GM15510 (cell line): ENCODE data around the gene C17orf75.

ENCODE experiments used
- POLR2A ChIP-seq: IDR thresholded peaks from 3 replicates; pipeline ENCODE4 v1.6.1; 2011; ENCODE audit warnings: borderline replicate concordance; ENCODE audit not compliant: insufficient read length; ENCODE audit errors: extremely low read depth

Gene C17orf75

GRCh38 chr17:32320847-32321246 lies 21.1 kb downstream of the C17orf75 start:
- no peak for TF ChIP-seq POLR2A

- TF ChIP-seq POLR2A = no peak
Observed at GRCh38 chr17:32319548-32319905, 22.4 kb downstream of the C17orf75 start.

GRCh38 chr17:32318071-32318470 lies 23.9 kb downstream of the C17orf75 start:
- no peak for TF ChIP-seq POLR2A

DNA sequence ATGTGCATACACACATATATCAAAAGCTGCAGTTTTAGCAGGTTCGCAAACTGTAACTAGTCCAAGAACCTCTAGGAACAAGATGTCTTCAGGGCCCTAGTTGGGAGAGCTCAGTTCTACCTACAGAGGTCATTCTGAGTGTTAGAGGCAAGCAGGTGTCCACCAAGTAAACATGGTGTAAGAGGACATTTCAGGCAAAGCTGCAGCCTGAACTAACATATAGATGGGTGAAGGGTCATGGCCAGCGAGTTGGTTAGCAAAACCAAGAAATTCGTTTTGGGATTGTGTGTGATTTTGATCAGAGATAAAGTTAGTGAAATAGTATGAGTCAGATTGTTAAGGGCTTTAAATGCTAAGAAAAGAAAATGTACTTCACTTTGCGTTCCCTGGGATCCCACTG lies 24.6 kb downstream of the C17orf75 start:
- no peak for TF ChIP-seq POLR2A

GRCh38 chr17:32315171-32315570 lies 26.8 kb downstream of the C17orf75 start:
- TF ChIP-seq POLR2A = no peak

DNA sequence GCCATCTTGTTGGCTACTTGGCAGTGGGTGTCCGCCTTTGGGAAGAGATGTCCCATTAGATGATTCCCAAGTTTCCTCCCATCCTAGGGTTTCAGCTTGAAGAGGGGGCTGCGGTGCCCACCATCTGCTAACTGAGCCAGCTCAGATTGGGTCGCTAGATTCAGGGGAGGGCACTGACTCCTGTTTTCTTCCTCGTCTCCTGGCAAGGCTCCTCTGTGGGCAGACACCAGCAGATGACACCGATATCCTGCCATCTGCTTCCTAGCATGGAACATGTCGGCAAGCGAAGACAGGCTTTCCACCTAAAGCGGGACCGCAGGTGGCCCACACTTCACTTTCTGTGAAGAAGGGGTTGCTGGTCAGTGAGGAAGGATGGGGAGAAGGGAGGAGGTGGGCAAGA lies 27.3 kb downstream of the C17orf75 start:
- no peak for TF ChIP-seq POLR2A

DNA sequence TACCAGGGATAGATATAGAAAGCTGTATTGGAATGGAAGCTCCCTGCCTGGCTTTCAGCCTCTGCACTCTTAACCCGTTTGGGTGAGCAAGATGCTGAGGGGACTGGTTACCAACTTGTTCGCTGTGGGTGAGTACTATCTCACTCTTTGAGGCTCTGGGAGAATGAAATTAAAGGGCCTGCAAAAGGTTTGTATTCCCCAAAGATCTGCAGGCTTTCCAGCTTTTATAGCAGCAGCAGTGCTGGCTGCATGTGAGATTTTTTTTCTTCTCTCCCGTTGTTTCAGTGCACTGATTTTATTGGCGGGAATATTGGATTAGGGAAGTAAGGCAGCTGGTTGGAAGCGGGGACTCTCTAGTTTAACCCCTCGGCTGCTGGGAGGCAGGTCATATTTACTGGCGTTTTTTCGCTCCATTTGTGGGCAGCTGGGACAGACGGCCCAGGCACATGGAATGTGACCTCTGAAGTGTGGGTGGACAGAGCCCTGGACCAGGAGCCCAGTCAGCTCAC lies 30.9 kb downstream of the C17orf75 start:
- TF ChIP-seq POLR2A = no peak

DNA sequence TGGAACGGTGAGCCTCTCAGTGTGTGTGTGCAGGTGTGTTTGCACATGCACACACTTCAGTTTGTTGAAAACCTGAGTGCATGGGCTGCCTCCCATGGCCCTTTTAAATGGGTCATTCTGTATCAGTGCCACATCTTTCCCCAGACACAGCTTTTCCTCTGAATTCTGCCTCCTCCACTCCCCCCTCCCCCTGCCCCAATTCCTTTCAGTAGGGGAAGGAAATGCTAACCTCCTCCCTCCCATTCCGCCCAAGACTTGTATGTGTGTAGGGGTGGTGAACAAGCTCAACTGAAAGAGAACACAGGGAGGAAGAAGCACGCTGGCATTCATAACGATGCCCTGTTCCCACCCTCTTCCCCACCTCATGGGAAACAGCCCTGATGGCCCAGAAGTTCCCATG lies 34.3 kb downstream of the C17orf75 start:
- no peak for TF ChIP-seq POLR2A

DNA sequence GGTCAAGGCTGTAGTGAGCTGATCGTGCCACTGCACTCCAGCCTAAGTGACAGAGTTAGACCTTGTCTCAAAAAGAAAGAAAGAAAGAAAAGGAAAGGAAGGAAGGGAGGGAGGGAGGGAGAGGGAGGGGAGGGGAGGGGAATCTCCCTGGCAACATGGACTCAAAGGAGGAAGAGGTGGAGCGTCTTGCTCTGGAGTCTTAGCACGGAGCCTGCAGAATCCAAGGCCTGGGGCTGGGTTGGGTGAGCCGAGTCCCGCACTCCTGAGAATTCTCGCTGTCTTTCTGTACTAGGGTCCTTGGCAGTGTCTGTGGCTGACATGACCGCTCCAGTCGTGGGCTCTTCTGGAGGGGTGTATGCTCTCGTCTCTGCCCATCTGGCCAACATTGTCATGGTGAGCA lies 36.9 kb downstream of the C17orf75 start:
- no peak for TF ChIP-seq POLR2A

- TF ChIP-seq POLR2A = no peak
Observed at GRCh38 chr17:32303781-32304288, 38.1 kb downstream of the C17orf75 start.

- no peak for TF ChIP-seq POLR2A
Observed at GRCh38 chr17:32302860-32303649, 38.9 kb downstream of the C17orf75 start.

- TF ChIP-seq POLR2A = no peak
Observed at GRCh38 chr17:32302037-32302436, 39.9 kb downstream of the C17orf75 start.

GRCh38 chr17:32299580-32300164 lies 42.3 kb downstream of the C17orf75 start:
- no peak for TF ChIP-seq POLR2A

DNA sequence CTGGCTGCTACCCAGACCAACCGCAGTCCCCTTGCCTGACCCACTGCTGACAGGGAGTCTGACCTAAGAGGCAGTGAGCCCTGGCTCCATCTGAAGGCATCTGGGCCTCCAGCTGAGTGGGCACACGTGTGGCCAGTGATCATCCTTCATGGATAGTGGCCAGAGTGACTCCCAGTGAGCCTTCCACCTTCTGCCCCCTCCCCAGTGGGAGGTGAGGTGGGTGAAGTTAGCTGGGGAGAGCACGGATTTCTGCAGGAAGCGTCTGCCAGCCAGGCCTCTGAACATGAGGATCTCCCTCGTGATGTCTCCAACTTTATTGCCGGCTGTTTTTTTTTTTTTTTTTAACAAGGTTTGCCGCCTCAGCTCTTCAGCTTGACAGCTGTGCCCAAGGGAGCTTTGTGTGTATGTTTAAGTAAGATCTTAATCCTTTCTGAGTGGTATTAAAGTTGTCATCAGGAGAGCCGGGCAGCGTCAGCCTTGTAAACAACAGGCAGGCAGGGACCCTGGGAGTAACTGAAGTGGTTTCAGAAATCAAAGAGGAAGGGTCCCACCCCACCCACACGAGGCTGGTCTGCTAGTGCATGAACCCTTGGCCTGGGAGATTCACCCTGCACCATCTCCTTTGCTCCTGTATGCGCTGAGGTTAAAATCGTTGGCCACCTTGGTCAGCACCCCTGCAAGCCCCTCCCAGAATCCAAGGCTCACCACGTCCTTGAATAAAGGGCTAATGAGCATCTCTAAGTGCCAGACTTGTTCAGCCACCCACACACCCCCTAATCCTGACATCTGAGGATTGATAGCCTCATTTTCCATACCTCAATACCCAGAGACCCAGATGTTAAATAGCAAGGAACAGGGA lies 43.0 kb downstream of the C17orf75 start:
- no peak for TF ChIP-seq POLR2A

GRCh38 chr17:32298298-32298697 lies 43.7 kb downstream of the C17orf75 start:
- TF ChIP-seq POLR2A = no peak
